Measurements from ENCODE around the gene IFNAR2.

GRCh38 chr21:33241846-33242245 lies 12.1 kb downstream of the IFNAR2 start:
- TF ChIP-seq POLR2A (IDR thresholded peaks at IDR 0.05; ENCODE audit: low read length) (no peak), GATA1 (IDR thresholded peaks at IDR 0.05; ENCODE audit: low read depth, low read length) (no peak)
